Coronary artery (tissue), 2 donors: Measurements from ENCODE around the gene CLEC14A.

ENCODE experiments used
- DNase-seq: peaks from one replicate; pipeline ENCODE4 v3.0.0-alpha.2; 2017; ENCODE audit warnings: low spot score
- H3K27ac ChIP-seq, 2 donors: fragments of 200-600 bp; sonication (generic); one replicate each; pipeline ENCODE4 v1.5.1; 2016 to 2019
- H3K4me3 ChIP-seq: fragments of 200-600 bp; sonication (generic); 2 replicates; pipeline ENCODE4 v1.5.1; 2016; ENCODE audit warnings: mild to moderate bottlenecking, moderate library complexity
- TF ChIP-seq, protein P1 (sequence below): fragments of 200-600 bp; sonication (generic); IDR thresholded peaks from one replicate; pipeline ENCODE4 v1.5.1; 2019; ENCODE audit warnings: antibody characterized with exemption

The CLEC14A gene

GRCh38 chr14:38206689-38207376 lies 49.1 kb downstream of the CLEC14A start:
- Histone ChIP-seq H3K27ac (no peak overlapping the region), H3K4me3 (no peak overlapping the region)
- DNase-seq = no peak
- TF ChIP-seq, protein P1, sequence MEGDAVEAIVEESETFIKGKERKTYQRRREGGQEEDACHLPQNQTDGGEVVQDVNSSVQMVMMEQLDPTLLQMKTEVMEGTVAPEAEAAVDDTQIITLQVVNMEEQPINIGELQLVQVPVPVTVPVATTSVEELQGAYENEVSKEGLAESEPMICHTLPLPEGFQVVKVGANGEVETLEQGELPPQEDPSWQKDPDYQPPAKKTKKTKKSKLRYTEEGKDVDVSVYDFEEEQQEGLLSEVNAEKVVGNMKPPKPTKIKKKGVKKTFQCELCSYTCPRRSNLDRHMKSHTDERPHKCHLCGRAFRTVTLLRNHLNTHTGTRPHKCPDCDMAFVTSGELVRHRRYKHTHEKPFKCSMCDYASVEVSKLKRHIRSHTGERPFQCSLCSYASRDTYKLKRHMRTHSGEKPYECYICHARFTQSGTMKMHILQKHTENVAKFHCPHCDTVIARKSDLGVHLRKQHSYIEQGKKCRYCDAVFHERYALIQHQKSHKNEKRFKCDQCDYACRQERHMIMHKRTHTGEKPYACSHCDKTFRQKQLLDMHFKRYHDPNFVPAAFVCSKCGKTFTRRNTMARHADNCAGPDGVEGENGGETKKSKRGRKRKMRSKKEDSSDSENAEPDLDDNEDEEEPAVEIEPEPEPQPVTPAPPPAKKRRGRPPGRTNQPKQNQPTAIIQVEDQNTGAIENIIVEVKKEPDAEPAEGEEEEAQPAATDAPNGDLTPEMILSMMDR = no peak

- TF ChIP-seq, protein P1 = no peak
- no peak overlapping the region for H3K4me3 ChIP-seq
- DNase-seq = no peak
- H3K27ac ChIP-seq = no peak overlapping the region
Observed at GRCh38 chr14:38205949-38206665, 49.8 kb downstream of the CLEC14A start.

- Histone ChIP-seq H3K27ac (no peak overlapping the region), H3K4me3 (no peak overlapping the region)
- no peak for DNase-seq
- TF ChIP-seq, protein P1 = no peak
Observed at GRCh38 chr14:38205119-38205813, 50.6 kb downstream of the CLEC14A start.

GRCh38 chr14:38204719-38205115 lies 51.2 kb downstream of the CLEC14A start:
- no peak for DNase-seq
- Histone ChIP-seq H3K27ac (no peak overlapping the region), H3K4me3 (no peak overlapping the region)
- TF ChIP-seq, protein P1 = no peak
